ENCODE measurements around the gene LILRB5.

DNA sequence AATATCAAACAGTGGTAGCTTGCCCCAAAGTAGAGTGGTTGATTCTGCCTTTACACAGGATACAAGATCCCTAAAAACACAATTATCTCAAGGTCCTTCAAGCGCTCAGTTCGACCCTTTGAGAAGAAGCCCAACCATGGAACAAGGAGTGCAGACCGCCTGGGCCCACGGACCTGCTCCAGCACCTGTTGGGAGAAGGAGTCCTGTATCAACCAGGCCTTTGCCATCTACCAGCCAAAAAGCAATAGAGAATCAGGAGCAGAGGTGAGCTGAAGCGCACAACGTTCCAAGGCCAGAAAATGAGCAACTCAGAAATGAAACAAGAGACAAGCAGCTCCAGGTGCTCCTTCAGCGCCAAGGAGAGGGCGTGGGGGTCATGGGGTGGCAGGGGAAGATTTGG is 27.9 kb downstream of the LILRB5 start:
- TF ChIP-seq, protein P1, sequence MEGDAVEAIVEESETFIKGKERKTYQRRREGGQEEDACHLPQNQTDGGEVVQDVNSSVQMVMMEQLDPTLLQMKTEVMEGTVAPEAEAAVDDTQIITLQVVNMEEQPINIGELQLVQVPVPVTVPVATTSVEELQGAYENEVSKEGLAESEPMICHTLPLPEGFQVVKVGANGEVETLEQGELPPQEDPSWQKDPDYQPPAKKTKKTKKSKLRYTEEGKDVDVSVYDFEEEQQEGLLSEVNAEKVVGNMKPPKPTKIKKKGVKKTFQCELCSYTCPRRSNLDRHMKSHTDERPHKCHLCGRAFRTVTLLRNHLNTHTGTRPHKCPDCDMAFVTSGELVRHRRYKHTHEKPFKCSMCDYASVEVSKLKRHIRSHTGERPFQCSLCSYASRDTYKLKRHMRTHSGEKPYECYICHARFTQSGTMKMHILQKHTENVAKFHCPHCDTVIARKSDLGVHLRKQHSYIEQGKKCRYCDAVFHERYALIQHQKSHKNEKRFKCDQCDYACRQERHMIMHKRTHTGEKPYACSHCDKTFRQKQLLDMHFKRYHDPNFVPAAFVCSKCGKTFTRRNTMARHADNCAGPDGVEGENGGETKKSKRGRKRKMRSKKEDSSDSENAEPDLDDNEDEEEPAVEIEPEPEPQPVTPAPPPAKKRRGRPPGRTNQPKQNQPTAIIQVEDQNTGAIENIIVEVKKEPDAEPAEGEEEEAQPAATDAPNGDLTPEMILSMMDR (IDR thresholded peaks at IDR 0.05) = no peak
- no peak for TF ChIP-seq POLR2A (IDR thresholded peaks at IDR 0.05)
